ENCODE measurements around the gene NHSL1. TPM values are rescaled to one million over a fixed set of nuclear protein-coding genes. Genes with fewer than 3 reads are reported as not detected.

Gene NHSL1
- total RNA-seq, result 9.3 and 12.0 TPM in 2 replicates
- polyA plus RNA-seq (2012), result 7.7 TPM

GRCh38 chr6:138499303-138500018 lies at the start of gene NHSL1:
Gene NHSL1, minus strand, starts transcription at chr6:138499494. Its CDS starts 204 bp downstream, at chr6:138499290.
- DNase-seq (ENCODE audit: low read depth), result no peak

GRCh38 chr6:138546733-138547185 lies 47.5 kb upstream of the NHSL1 start:
- DNase-seq (ENCODE audit: low read depth), result no peak

GRCh38 chr6:138545621-138545980 lies 46.3 kb upstream of the NHSL1 start:
- DNase-seq (ENCODE audit: low read depth), result peak; percentile 80

GRCh38 chr6:138544501-138544900 lies 45.2 kb upstream of the NHSL1 start:
- DNase-seq (ENCODE audit: low read depth), result no peak

- DNase-seq (ENCODE audit: low read depth), result no peak
Measured at GRCh38 chr6:138543657-138544056, 44.4 kb upstream of the NHSL1 start.

GRCh38 chr6:138541823-138542481 lies 42.7 kb upstream of the NHSL1 start:
- DNase-seq (ENCODE audit: low read depth), result no peak

- peak; percentile 61 for DNase-seq (ENCODE audit: low read depth)
Measured at GRCh38 chr6:138540468-138540867, 41.2 kb upstream of the NHSL1 start.

- DNase-seq (ENCODE audit: low read depth), result no peak
Measured at GRCh38 chr6:138539876-138540275, 40.6 kb upstream of the NHSL1 start.

- peak; percentile 71 for DNase-seq (ENCODE audit: low read depth)
Measured at GRCh38 chr6:138538390-138539031, 39.2 kb upstream of the NHSL1 start.

GRCh38 chr6:138537106-138537505 lies 37.8 kb upstream of the NHSL1 start:
- no peak for DNase-seq (ENCODE audit: low read depth)

GRCh38 chr6:138535728-138536455 lies 36.6 kb upstream of the NHSL1 start:
- DNase-seq (ENCODE audit: low read depth), result no peak

- no peak for DNase-seq (ENCODE audit: low read depth)
Measured at GRCh38 chr6:138533667-138534066, 34.4 kb upstream of the NHSL1 start.

GRCh38 chr6:138531387-138531786 lies 32.1 kb upstream of the NHSL1 start:
- DNase-seq (ENCODE audit: low read depth), result no peak

- DNase-seq (ENCODE audit: low read depth), result no peak
Measured at GRCh38 chr6:138529478-138529877, 30.2 kb upstream of the NHSL1 start.

GRCh38 chr6:138528956-138529355 lies 29.7 kb upstream of the NHSL1 start:
- no peak for DNase-seq (ENCODE audit: low read depth)

- no peak for DNase-seq (ENCODE audit: low read depth)
Measured at GRCh38 chr6:138528137-138528536, 28.8 kb upstream of the NHSL1 start.

GRCh38 chr6:138527411-138528088 lies 28.3 kb upstream of the NHSL1 start:
- no peak for DNase-seq (ENCODE audit: low read depth)

GRCh38 chr6:138526822-138527235 lies 27.5 kb upstream of the NHSL1 start:
- DNase-seq (ENCODE audit: low read depth), result no peak

- no peak for DNase-seq (ENCODE audit: low read depth)
Measured at GRCh38 chr6:138525355-138525754, 26.1 kb upstream of the NHSL1 start.

GRCh38 chr6:138524526-138524925 lies 25.2 kb upstream of the NHSL1 start:
- no peak for DNase-seq (ENCODE audit: low read depth)

Data from myocyte (in vitro differentiated cells).